ENCODE data around the gene SCTR. TPM values are rescaled to one million over a fixed set of nuclear protein-coding genes. Genes with fewer than 3 reads are reported as not detected.

The SCTR gene
- total and polyA plus RNA-seq, 2 of the 13 experiments (the other 11 are each of a cell fraction or from before 2014, with no cell fraction given), result not detected

- peak; percentile 65 for TF ChIP-seq MED1 (CRISPR knock-in tag; IDR thresholded peaks at IDR 0.05)
- peak; percentile 70; the same call in 1 of the 2 replicates for TF ChIP-seq ZFP36L1 (CRISPR knock-in tag; IDR thresholded peaks at IDR 0.05)
- TF ChIP-seq HDAC2 (CRISPR knock-in tag; IDR thresholded peaks at IDR 0.05), result peak; percentile 61; the same call in 1 of the 2 replicates
- no peak for TF ChIP-seq U2AF1 (optimal IDR thresholded peaks at IDR 0.05; ENCODE audit: low read depth, low read length)
- TF ChIP-seq HHEX (CRISPR knock-in tag; IDR thresholded peaks at IDR 0.05), result 0 out of 2 replicates have a peak, but pooled peaks have one; percentile 39
- no peak for TF ChIP-seq GATA4 (IDR thresholded peaks at IDR 0.05; ENCODE audit: borderline replicate concordance, low read depth)
- TF ChIP-seq KDM6A (CRISPR knock-in tag; IDR thresholded peaks at IDR 0.05; ENCODE audit: low read depth), result no peak
- 0 out of 2 replicates have a peak, but pooled peaks have one; percentile 17 for TF ChIP-seq ZBTB44 (CRISPR knock-in tag; IDR thresholded peaks at IDR 0.05)
- no peak for TF ChIP-seq ATAD3A (CRISPR knock-in tag; IDR thresholded peaks at IDR 0.05)
- no peak for TF ChIP-seq ZNF432 (CRISPR knock-in tag; IDR thresholded peaks at IDR 0.05; ENCODE audit: borderline replicate concordance)
- peak; percentile 15; the same call in 1 of the 2 replicates for TF ChIP-seq ISL2 (CRISPR knock-in tag; IDR thresholded peaks at IDR 0.05)
- peak; percentile 43; the same call in 1 of the 2 replicates for TF ChIP-seq ZBTB38 (CRISPR knock-in tag; IDR thresholded peaks at IDR 0.05)
- TF ChIP-seq ZNF567 (CRISPR knock-in tag; IDR thresholded peaks at IDR 0.05; ENCODE audit: borderline replicate concordance), result 0 out of 2 replicates have a peak, but pooled peaks have one; percentile 24
- TF ChIP-seq ZNF230 (CRISPR knock-in tag; IDR thresholded peaks at IDR 0.05), result no peak
- TF ChIP-seq FOXC1 (CRISPR knock-in tag; IDR thresholded peaks at IDR 0.05; ENCODE audit: borderline replicate concordance), result peak; percentile 59; the same call in 1 of the 2 replicates
- 0 out of 2 replicates have a peak, but pooled peaks have one; percentile 19 for TF ChIP-seq ADNP (CRISPR knock-in tag; IDR thresholded peaks at IDR 0.05)
- TF ChIP-seq FOSL1 (CRISPR knock-in tag; IDR thresholded peaks at IDR 0.05; ENCODE audit: borderline replicate concordance), result no peak
- TF ChIP-seq ZNF646 (CRISPR knock-in tag; IDR thresholded peaks at IDR 0.05), result peak; percentile 85; the same call in 1 of the 2 replicates
- peak; percentile 76 for TF ChIP-seq TEAD3 (CRISPR knock-in tag; optimal IDR thresholded peaks at IDR 0.05; ENCODE audit: borderline replicate concordance)
- TF ChIP-seq REPIN1 (CRISPR knock-in tag; IDR thresholded peaks at IDR 0.05; ENCODE audit: borderline replicate concordance, low read depth), result peak; percentile 86
- peak; percentile 54; the same call in 1 of the 2 replicates for TF ChIP-seq DRAP1 (CRISPR knock-in tag; IDR thresholded peaks at IDR 0.05)
- 0 out of 2 replicates have a peak, but pooled peaks have one; percentile 34 for TF ChIP-seq ZSCAN29 (CRISPR knock-in tag; conservative IDR thresholded peaks at IDR 0.05)
These were observed 47.8 kb downstream of the SCTR start (continued) for GRCh38 chr2:119476301-119477112.
